Superior temporal gyrus (tissue), 1 donor: ENCODE measurements around the gene TEAD1.

ENCODE experiments used
- DNase-seq: peaks from one replicate; pipeline ENCODE4 v3.0.0-alpha.2; 2016; ENCODE audit errors: extremely low spot score

The TEAD1 gene

DNA sequence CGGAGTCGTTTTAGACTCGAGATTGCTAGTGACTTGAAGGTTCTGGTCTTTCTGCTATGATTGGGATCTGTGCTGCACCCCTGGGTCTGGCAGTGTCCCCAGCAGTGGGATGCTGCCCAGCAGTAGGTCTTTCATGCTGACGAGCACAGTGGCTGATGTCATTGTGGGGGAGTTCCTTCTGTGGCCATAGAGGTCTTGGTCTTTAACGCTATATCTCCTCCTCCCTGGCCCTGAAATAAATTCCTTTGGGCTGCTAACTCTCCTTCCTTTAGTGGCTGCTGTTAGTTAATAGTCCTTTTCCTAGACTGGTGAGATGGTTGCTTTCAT lies 136.3 kb downstream of the TEAD1 start:
- DNase-seq = no peak

DNA sequence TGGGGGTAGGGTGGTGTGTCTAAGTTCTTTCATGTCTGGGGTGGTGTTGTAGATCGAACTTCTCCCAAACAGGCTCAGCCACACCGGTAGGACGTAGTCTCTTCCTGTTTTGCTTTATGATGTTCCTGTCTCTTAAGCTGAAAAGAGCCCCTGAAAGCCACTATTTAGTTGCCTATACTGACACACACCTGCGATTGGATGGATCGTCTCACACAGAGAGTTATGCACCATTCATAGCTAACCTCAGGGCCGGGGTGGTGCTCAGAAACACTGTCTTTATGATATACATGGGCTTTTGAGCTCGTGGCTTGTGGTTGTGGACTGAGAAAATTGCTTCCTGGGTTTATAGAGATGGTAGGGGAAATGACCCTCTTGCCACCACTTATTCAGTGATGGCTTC lies 137.6 kb downstream of the TEAD1 start:
- DNase-seq = no peak

DNA sequence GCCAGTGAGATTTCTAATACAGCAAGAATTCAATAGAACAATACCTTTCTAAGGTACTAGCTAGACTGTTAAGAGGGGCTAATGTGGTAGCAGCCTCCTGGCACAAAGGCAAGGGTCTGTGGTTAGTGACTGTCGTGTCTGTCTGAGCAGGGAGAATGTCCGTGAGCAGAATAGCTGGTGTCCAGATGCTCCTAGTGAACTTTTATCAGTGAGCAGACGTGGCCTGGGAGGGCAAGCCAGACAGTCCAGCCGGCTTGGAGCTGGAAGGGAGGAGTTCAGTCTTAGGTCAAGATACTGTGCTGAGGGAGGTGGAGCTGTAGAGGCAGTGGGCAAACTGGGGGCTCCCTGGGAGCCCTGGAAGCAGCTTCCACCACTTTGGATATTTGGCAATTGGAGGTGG lies 138.6 kb downstream of the TEAD1 start:
- DNase-seq = no peak

DNA sequence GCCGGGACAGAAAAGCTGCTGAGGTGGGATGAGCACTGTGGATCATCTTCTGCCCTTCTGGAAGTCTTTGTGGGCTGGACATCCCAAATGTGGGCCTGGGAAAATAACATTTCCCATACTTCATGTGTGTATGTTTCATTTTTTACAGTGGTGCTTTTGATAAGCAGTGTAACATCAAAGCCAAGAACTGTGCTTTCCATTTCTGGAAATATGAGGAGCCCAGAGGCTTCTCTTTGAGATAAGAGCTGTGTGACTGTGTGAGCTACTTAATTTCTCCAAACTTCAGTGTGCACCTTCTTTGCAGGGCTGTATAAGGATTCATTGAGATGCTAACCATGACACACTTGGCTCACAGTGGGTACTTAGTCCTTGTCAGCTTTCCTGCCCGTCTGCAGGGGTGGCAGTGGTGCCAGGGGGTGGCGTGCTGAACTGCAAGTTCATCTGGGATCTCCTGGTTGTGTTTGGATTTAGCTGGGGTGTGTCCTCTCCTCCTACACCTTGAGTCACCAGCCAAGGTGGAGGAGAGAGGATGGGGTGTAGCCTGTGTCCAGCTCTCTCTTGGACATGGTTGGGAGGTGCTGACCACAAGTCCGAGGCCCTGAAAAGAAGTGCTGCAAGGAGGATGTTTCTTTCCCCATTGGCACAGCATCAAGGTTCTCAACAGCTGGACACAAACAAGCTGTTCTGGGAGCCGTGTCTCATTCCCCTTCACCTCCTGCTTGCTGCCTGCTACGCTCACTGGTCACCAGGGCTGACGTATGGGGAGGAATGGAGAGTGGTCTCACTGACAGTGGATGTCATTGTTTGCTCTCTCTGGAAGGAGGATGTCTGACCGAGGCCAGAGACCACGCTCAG lies 139.4 kb downstream of the TEAD1 start:
- no peak for DNase-seq

DNA sequence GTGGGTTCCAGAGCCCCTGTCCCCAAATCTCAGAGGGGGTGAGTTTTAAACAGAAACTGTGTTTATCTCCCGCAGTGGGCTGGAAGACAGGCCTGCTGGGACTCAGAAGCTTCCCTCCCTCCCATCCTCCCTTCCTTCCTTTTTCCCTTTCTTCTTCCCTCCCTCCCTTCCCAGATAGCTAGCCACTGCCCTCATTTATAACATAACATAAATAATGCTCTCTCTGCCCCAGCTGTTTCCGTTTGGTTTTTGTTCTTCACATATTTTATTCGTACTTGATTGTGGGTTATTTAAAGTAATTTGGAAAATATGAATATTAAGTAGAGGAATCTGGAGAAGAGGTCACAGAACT lies 140.9 kb downstream of the TEAD1 start:
- no peak for DNase-seq

DNA sequence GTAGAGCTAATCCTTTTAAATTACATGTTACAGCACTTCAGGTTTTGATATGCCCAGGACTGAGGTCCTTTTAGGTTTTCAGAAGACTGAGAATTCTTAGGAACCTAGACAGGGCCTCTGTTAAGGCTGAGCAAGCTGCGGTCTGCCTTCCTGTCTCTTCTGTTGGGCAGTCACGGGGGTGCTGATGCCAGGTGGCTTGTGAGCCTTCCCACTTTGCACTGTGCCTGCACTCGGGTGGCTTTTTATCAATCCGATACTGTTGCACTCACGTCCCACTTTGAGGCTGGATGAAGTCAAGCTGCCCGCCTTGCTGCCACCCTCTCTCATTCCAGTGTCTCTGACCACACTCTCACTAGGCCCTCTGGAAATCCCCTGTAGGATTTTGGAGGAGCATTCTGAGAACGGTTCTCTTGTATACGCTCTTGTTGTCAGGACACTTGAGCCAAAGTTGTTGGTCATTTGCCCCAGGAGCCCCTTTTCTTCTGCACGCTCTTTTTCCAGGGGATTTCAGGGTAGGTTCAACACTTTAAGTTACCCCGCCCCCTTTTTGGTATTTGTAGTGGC lies 141.8 kb downstream of the TEAD1 start:
- no peak for DNase-seq

DNA sequence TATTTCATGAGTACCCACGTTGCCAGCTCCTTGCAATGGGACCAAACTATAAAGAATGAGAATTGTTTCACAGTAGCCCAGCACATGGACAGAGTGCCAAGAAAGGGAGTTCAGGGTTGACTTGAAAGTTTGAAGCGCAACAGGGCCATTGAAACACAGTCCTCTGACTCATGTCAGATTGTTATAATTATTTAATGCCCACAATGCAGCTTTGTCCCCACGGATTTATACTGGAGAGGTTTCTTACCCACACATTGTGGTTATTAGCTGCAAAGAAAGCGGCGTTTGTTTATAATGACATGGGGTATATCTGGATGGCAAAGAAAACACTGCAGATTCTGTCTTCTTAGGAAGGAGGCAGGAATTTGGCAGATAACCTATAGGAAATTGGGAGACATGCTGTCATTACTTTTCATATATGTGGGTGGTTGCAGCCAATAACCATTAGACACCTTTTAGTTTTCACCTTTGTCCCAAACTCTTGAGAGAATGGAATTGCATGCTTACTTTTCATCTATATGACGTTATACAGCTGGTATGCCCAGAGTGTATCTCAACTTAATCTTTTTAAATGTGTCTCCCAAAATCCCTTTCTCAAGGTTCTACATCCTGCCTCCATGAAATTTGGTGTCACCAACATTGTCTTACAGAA lies 143.6 kb downstream of the TEAD1 start:
- DNase-seq = no peak

DNA sequence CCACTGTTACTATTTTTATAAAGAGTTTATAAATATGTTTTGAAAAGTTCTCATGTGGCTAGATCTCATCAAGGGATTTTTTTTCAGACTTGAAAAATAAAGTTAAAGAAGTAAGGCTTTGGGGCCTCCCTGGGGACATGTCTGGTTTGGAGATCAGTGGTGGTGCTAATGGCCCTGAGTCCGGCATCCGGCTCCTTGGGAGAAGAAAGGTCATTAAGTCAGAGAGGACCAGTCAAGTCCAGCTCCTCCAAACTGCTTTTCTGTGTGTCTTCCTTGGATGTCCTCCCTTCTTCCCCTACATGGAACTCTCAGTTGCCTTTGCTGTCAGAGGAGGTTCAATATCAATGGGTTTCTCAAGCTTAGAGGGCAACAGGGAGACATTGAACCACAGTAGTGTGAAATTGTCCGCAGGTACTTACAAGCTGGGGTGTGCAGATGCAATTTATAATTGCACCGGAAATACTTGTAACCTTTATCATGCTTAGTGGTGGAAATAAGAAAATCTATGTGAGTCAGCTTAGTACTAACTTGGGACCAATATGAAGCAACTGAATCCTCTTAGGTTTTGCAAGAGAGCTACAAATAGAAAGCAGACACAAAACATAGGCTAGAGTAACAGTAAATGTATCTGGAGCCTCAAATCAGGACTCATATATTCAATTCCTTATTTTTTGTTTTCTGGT lies 144.3 kb downstream of the TEAD1 start:
- no peak for DNase-seq

DNA sequence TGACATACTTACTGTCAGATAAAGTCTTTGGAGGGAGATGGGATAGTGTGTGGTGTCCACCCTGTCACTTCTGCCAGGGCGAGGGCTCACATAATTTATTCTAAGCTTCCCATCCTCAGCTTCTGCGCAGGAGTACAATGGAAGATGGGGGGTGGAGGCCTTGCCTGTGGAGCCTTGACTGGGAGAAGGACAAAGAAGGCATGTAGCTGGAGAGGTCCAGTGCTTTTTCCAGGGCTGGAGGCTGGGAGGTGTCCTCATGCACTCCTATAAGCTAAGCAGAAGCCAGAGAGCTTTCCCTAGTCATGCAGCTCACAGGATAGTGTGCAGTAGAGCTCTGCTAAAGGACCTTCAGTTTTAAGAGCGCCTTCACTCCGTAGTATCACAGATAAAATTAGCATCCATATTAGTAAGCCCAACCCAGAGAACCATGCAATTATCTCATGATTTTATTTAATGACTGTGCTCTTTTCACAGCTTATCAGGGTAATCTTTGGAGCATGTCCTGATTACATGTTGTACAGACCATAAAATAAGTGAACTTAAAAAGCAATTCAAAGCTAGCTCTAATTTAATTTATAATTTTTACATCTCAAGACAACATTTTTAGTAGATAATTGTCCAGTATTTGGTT lies 148.3 kb downstream of the TEAD1 start:
- no peak for DNase-seq

DNA sequence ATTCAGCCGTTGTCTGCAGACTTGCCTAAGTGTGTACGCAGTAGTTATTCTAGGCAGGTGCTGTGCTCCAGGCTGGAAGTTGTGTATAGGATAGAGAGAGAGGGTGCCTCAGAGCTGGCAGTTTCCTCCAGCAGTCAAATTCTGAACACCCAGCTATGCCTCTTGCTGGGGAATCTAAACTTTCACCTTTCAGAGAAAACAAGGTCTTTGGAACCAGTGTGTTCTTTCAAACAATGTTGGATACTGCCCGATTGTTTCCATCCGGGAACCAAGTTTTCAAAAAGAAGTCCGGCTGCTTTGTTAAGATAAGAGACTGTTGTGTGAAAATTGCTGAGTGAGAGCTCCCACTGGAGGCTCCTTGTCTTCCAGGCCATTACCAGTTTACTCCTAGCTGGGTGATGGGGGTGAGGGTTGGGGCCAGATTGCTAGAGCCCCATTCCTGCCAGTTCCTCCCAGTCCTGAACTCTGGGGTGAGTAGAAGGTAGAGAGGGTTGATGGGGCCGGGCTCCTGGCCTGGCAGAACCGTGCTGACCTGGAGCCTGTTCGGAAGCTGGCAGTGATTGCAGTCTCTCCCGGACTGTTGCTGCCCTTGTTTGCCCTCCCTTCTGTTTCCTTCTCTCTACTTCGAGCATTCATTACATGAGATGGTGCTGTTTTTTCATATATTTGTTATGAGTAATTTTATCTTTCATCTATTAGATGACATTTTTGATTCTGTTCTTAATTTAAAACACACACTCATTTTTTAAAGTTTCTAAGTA lies 150.2 kb downstream of the TEAD1 start:
- DNase-seq = no peak

DNA sequence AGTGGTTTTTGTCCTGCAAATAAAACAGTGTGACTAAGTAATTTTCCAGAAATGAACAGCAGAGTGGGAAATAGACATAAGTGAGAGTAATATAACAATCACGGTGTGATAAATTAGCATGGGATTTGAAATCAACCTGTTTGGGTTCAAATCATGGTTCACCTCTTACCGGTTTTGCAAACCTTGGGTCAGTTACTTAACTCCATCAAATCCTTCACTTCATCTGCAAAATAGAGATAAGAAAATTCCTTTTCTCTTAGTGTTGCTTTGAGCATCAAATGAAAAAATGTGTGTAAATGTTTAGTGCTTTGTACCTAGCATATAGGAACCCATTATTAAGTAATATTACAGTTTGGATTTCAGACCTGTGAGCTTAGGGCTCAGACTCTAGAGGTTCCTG lies 152.2 kb downstream of the TEAD1 start:
- no peak for DNase-seq

DNA sequence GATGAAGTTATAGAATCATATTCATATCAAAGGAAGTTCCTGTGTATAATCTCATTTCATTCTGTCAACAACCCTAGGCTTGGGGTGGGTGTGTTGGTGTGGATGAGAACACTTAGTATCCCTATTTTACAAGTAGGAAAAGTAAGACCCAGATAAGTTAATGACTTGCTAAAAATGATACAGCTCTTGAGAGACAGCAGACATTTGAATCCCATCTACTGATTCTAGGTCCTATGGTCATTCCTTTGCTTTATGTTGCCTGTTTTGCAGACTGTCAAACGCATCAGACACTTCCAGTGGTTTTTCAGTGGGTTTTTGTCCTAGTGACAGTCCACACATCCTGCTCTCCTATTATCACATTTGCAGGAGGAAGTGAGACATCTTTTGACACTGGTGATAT lies 153.1 kb downstream of the TEAD1 start:
- DNase-seq = no peak

DNA sequence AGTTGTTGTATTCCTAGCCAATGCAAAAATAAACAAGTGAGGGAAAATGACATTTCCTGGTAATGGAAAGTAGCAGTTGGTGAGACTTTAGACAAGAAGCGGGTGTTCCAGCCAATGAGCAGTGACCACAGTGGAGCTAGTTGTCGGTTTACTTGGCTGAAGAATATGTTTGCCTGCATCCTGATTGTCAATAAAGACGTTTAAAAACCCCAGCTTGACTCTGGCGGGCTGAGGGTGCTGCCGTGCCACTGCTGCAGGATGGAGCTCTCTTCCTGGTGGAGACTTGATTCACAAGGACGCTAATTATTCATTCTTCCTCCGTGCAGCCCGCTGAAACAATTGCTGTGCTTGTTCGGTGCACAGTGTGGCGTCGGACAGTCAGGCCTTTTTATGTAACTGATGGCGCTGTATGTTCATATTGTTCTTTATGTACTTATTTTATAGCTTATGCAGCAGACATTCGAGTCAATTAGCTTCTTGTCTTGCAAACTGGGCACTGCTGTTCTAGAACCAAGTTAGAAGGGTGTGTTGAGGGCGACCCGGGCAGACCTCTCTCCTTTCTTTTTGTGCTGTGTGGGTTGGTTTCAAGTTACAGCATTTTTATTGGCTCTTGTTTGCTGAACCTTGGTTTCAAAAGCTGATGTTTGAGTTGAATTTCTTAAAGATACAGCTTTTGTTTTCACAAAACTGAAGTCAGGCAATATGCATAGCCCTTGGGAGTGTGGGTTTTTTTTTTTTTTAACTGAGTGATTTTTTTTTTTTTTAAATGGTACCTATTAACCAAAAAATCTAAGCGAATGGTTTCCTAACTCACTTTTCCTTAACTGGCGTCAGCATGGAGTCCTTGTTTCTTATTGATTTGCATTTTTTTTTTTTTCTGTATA lies 153.9 kb downstream of the TEAD1 start:
- DNase-seq = peak; percentile 76

DNA sequence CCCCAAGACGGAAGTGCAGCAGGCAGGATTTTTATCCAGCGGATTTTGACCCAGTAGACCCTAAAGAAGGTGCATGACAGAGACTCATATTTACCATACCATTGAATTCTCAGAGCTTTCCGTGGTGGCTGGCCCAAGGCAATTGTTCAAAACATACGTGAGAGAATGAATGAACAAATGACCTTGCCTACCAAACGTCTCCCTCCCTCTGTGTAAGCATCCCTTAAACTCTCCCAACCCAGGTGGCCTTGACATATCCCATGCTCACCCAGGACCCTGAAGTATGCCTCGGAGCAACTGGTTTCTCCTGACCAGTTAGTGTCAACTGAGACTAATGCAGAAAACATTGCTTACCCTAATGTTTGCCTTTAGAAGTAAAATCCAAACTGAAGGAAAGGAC lies 154.9 kb downstream of the TEAD1 start:
- no peak for DNase-seq

DNA sequence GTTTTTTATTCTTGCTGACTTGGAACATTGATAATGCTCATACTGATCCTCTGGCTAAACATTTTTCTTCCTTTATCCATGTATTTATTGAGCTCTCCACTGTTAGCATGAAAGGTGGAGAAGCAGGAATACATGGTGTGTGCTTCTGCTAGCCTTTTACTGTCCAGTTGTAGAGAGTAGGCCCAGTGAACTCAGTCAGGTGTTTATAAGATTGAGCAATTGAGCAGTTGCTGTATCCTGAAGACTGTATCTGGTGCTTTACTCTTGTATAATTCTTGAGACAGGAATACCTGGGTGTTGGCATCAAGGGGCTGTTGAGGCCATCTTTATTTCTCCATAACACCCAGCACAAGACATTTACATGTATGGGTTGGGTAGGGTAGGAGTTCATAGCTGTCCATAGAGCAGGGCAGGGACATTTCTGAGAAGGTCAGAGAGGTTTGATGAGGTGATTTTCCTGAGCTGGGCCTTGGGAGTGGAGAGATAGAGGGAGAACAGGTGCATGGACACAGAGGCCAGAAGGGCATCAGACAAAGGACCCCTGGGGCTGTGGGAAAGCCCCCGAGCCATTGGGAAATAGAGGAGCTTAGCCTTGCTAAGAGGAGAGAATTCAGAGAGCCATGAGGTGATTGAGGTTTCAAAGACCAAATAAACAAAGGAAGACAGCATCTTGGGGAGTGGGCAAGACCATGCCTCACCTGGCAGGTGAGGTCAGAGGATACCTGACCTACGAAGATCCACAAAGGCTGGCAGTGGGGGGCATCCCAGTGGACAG lies 155.5 kb downstream of the TEAD1 start:
- no peak for DNase-seq

DNA sequence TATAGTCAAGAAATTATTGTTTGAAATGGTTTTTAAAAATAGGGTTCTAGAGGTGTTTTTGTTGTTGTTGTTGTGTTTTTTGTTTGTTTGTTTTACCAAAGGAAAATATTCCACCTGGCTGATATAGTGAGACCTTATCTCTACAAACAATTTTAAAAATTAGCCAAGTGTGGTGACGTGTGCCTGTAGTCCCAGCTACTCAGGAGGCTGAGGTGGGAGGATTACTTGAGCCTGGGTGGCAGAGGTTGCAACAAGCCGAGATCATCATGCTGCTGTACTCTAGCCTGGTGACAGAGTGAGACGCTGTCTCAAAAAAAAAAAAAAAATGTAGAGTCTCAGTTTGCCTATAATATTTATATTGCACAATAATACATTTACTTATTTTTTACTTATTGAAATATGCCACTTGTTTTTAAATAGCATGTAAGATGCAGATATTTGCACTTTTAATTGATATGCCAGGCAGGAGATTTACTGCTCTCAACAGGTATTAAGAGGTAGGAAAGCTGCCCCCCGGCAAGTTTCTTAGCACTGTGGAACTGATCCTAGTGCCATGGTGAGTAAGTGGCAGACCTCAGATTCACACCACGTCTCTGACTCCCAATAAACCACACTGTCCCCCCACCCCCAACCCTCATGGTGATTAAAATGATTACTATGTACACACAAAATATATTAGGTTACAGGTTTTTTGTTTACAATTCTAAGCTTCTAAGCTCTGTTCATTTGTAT lies 157.4 kb downstream of the TEAD1 start:
- no peak for DNase-seq

DNA sequence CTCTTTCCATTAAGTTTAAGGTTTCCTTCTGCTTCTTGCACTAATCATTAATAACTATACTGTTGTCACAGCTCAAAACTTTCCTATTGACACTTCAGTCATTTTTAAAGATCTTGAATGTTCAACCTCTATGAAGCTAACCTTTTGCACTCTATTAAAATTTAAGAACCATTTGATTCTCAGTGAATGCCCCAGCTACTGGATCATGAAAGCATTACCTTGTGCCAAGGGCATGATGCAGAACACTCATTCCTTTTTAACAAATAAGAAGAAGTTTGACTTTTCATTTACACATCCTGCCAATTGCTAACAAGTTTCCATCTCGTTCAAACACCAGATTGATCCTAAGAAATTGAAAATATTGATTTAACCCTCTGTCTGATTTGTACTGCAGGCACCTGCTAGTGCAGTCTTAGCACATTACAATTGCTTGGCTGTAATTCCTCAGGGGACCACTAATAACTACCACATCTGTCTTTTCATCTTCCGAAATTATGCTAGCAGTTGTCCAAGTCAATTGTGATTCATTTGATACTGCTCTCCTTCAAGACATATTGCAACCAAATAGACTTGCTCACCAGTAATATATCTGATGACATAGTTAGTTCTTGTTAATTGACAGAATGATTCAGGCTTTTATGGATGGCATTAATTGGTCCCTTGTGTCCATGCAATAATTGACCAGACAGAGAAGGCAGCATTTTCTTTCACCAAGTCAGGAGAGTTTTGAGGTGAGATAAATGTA lies 158.4 kb downstream of the TEAD1 start:
- no peak for DNase-seq

DNA sequence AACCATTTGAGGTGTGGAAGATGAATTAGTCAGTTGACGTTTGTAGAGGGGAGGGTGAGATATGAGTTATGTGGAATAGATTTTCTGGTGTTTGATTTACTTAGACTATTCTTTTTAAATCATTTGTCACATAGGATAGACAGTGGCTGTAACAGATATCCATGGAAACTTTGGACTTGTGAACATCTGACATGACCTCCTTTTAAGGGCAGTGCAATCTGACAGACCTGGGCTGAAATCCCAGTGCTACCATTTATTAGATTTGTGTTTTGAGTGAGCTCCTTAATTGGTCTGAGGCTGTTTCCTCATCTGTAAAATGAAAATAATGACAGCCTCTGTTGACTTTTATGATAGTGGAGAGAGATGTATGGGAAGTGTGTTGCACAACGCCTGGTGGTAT lies 159.9 kb downstream of the TEAD1 start:
- no peak for DNase-seq
